ENCODE results near the gene TXLNG.

TXLNG gene

DNA sequence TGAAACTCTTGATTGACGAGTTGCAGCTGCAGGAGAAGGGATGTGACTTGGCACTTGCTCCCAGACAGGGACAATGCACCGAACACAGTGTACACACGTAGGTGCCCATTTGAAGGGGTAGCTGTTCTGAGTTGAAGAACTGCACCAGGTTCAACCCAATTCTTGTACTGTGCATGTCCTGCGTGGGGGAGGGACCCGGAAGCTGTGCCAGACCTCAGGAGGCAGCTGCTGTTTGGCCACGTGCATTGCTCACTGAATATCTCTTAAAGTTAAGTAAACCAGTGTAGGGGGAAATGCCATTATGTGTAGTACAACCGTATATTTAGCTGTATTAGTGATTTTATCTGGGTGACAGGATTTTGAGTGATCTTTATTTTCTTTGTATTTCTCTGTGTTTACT lies 95.9 kb downstream of the TXLNG start:
- no peak for DNase-seq

DNA sequence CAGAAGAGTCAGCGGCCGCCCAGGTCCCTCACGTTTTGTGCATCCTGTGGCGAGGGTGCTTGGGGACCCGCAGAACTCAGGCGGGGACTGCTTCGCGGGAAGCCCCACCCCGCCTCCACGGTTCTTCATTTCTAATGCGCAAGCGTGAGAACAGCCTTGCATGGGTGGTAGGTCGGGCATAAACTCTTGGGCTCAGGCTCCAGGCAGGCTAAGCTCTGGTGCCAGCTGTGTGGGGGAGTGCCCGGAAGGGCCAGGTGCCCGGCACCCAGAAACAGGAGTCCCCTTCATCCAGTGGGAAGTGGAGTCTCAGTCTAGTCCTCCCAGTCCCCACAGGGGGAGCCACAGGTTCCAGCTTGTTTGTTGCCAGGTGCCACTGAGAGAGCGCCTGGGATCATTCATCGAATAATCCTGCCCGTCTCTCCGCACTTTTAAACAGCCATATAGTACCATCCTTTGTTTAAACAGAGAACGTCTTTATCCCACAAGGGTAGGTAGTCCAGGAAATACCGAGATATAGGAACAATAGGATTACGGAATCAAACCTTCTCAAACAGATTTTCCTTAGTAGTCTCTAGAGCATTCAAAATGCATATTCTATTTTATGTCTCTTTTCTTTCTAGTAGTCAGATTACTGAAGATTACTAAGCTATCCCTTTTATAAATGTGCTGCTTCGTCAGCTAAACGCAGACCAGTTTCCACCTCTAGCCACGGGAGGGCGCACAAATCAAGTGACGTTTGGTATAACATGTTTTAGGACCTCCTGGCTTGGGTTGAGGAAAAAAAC lies 96.6 kb downstream of the TXLNG start:
- peak; percentile 68 for DNase-seq

DNA sequence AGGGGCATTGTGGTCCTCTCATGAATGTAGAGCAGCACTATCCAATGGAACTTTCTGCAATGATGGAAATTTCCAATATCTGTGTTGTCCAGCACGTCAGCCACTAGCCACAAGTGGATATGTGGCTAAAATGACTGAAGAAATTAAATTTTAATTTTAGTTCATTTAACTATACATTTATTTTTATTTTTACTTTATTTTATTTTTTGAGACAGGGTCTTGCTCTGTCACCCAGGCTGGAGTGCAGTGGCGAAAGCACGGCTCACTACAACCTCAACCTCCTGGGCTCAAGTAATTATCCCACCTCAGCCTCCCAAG lies 97.2 kb downstream of the TXLNG start:
- no peak for DNase-seq

DNA sequence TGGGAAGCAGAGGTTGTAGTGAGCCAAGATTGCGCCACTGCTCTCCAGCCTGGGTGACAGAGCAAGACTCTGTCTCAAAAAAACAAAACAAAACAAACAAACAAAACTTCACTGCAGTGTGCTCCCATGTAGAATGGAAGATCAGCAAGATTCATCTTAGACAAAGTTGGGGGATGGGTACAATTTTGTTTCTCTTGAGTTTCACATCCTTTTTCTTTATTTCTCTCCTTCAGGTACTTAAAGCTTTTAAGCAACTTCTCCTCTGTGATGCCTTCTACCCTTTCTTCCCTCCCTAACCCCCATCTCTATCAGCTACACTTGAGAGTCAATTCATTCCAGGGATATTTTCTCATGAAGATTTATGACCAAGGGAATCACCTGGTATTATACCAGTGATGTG lies 99.4 kb downstream of the TXLNG start:
- DNase-seq = no peak

DNA sequence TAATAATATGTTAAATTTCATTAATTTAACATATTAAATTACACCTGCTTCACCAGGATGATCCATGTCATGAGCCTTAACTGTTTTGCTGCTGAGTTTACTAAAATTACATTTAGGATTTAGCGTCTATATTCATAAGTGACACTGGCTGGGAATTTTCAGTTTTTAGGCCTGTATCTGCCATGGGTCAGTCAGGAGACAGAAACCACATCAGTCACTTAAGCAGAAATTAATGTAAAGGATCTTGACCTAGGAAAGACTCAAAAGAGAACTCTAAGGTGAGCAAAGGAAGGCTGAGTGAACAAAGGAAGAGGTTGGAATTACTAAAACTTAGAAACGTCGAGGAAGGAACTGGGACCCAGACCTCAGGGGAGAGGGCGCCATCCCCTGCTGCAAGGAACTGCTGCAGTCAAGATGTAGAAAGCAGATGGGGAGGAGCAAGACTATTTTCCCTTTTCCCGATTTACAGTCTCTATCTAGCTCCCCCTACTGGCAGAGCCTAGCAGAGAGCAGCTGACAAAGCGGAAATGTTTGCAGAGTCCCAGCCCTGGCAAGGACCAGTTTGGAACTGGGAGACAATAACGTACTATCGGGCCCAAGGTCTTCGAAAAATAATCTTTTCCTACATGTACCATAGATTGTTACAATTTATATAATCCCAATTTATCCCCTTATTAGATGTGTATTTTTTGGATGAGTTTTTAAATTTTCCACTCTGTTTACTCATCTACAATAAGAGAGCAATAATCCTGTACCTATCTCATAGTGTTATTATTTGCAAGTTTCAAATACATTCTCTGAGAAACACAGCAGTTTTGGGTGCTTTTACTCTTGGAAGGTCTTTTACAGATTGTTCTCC lies 106.5 kb downstream of the TXLNG start:
- peak; percentile 30 for DNase-seq

Data from DMS153 (cell line).